Gastroesophageal sphincter (tissue), 3 donors: ENCODE measurements around the gene GNAQ.
A peak's percentile ranks its signal among the peaks of the same experiment; 100 is the strongest.

ENCODE experiments used
- EP300 ChIP-seq: sonication (generic); formaldehyde crosslinking; IDR thresholded peaks from one replicate; pipeline ENCODE4 v1.6.1; 2017; ENCODE audit warnings: antibody characterized with exemption, mild to moderate bottlenecking
- POLR2A ChIP-seq, 2 donors: fragments of 450-650 bp; IDR thresholded peaks; one replicate each; pipeline ENCODE4 v1.6.1; 2017; ENCODE audit warnings: antibody characterized with exemption in 2 of 2, mild to moderate bottlenecking in 2 of 2, moderate library complexity in 1 of 2
- POLR2AphosphoS5 ChIP-seq: sonication (generic); formaldehyde crosslinking; IDR thresholded peaks from one replicate; pipeline ENCODE4 v1.6.1; 2017; ENCODE audit warnings: antibody characterized with exemption
- TF ChIP-seq, protein P1 (sequence below), 4 experiments: fragments of 200-600 bp in 2 of 4; fragments of 450-650 bp in 2 of 4; sonication (generic) in 1 of 4; IDR thresholded peaks; one replicate each; pipeline ENCODE4 v1.5.1; 2017 to 2019; ENCODE audit warnings: antibody characterized with exemption in 4 of 4, mild to moderate bottlenecking in 2 of 4, moderate library complexity in 2 of 4

DNA sequence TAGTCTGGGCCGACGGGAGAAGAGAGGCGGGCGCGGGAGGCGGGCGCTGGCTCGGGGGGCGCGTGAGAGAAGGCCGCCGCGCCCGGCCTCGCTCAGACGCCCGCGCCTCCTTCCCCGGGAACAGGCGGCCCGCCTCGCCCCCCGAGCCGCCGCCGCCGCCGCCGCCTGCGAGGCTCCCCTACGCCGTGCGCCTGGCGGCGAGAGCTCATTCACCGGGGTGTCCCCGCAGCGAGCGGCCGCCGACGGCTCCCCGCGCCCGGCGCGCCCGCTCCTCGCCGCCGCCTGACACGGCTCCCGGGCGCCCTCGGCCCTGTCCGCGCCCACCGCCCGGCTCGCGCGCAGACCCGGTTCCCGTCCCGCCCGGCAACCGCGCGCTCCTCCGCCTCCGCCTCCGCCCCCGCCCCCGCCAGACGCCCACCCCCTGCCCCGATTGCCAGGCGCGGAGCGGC lies at the start of gene GNAQ:
- TF ChIP-seq, protein P1, sequence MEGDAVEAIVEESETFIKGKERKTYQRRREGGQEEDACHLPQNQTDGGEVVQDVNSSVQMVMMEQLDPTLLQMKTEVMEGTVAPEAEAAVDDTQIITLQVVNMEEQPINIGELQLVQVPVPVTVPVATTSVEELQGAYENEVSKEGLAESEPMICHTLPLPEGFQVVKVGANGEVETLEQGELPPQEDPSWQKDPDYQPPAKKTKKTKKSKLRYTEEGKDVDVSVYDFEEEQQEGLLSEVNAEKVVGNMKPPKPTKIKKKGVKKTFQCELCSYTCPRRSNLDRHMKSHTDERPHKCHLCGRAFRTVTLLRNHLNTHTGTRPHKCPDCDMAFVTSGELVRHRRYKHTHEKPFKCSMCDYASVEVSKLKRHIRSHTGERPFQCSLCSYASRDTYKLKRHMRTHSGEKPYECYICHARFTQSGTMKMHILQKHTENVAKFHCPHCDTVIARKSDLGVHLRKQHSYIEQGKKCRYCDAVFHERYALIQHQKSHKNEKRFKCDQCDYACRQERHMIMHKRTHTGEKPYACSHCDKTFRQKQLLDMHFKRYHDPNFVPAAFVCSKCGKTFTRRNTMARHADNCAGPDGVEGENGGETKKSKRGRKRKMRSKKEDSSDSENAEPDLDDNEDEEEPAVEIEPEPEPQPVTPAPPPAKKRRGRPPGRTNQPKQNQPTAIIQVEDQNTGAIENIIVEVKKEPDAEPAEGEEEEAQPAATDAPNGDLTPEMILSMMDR (IDR thresholded peaks at IDR 0.05) = no peak
- peak in 1 of 2 donors; percentile 8 for TF ChIP-seq POLR2A (IDR thresholded peaks at IDR 0.05)
- no peak for TF ChIP-seq EP300
- TF ChIP-seq POLR2AphosphoS5 = no peak
